ENCODE measurements around the gene CD70.

DNA sequence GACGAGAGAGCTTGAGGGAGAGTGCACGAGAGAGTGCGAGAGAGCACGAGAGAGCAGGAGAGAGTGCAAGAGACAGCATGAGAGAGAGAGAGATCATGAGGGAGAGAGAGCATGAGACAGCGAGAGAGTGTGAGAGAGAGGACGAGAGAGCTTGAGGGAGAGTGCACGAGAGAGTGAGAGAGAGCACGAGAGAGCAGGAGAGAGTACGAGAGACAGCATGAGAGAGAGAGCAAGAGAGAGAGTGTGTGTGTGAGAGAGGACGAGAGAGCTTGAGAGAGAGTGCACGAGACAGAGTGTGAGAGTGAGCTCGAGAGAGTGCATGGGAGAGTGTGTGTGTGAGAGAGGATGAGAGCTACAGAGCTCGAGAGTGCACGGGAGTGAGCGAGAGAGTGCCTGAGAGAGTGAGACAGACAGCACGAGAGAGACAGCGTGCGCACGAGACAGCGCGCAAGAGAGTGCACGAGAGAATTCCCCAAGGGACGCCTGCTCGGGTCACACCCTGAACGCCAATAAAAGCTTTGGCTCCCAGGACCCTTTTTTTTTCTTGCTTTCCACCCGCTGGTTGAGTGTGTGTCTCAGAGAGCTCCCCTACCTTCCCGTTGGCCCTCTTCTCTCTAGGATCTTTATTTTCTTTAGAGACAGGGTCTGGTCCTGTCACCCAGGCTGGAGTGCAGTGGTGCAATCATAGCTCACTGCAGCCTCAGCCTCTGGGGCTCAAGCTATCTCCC lies 3.7 kb downstream of the CD70 start:
- TF ChIP-seq POLR2A (IDR thresholded peaks at IDR 0.05; ENCODE audit: low read depth, low read length) (peak; percentile 94), POLR2AphosphoS5 (IDR thresholded peaks at IDR 0.05; ENCODE audit: low read depth, low read length) (peak; percentile 94), TAF1 (IDR thresholded peaks at IDR 0.05; ENCODE audit: low read depth, low read length) (peak; percentile 29; the same call in 1 of the 2 replicates), POU2F2 (IDR thresholded peaks at IDR 0.05; ENCODE audit: low read depth, low read length) (peak; percentile 21; the same call in 1 of the 2 replicates), PAX5 (IDR thresholded peaks at IDR 0.05; ENCODE audit: insufficient read depth, low read length, severe bottlenecking) (no peak)

Measured in GM12891 (cell line).